Activated CD4-positive, alpha-beta T cell treated with anti-CD3 and anti-CD28 coated beads, Interleukin-2, Interleukin-6, amounts not matched to agents 100 ng/mL and 50 ng/mL, durations not matched to agents 16 hours and 8 hours (primary cell): Measurements from ENCODE around the gene UCMA.
"Not testable (repeated sequence)": the region's sequence is repeated elsewhere in the genome, so short reads cannot be mapped to it uniquely, and the experiment has no call there.

ENCODE experiments used
- DNase-seq: peaks from one replicate; pipeline ENCODE4 v3.0.0-alpha.2; 2020

UCMA gene

GRCh38 chr10:13234172-13234571, at the start of gene UCMA:
Gene UCMA (minus strand): TSS chr10:13234374. CDS start chr10:13234258, 116 bp downstream.
- no peak for DNase-seq

- not testable (repeated sequence) for DNase-seq
These were observed 48.2 kb upstream of the UCMA start for GRCh38 chr10:13282348-13282747.

GRCh38 chr10:13276749-13277365, 42.7 kb upstream of the UCMA start:
- DNase-seq: no peak

GRCh38 chr10:13276146-13276545, 42.0 kb upstream of the UCMA start:
- not testable (repeated sequence) for DNase-seq

GRCh38 chr10:13272164-13272571, 38.0 kb upstream of the UCMA start:
- DNase-seq: no peak

GRCh38 chr10:13271552-13272163, 37.5 kb upstream of the UCMA start:
- peak; percentile 57 for DNase-seq

- no peak for DNase-seq
These were observed 36.8 kb upstream of the UCMA start for GRCh38 chr10:13270877-13271551.

- DNase-seq: no peak
These were observed 34.7 kb upstream of the UCMA start for GRCh38 chr10:13268841-13269240.

- DNase-seq: no peak
These were observed 34.1 kb upstream of the UCMA start for GRCh38 chr10:13268310-13268709.

GRCh38 chr10:13263591-13263990, 29.4 kb upstream of the UCMA start:
- no peak for DNase-seq

- no peak for DNase-seq
These were observed 28.3 kb upstream of the UCMA start for GRCh38 chr10:13262433-13262832.

GRCh38 chr10:13257621-13258140, 23.5 kb upstream of the UCMA start:
- no peak for DNase-seq

GRCh38 chr10:13256627-13257026, 22.5 kb upstream of the UCMA start:
- no peak for DNase-seq

GRCh38 chr10:13253726-13254125, 19.6 kb upstream of the UCMA start:
- DNase-seq: no peak

- no peak for DNase-seq
These were observed 13.6 kb upstream of the UCMA start for GRCh38 chr10:13247784-13248183.

- no peak for DNase-seq
These were observed 13.1 kb upstream of the UCMA start for GRCh38 chr10:13247246-13247645.

GRCh38 chr10:13242260-13242659, 8.1 kb upstream of the UCMA start:
- DNase-seq: not testable (repeated sequence)

GRCh38 chr10:13241613-13242012, 7.4 kb upstream of the UCMA start:
- DNase-seq: no peak

GRCh38 chr10:13239923-13240322, 5.7 kb upstream of the UCMA start:
- DNase-seq: no peak

GRCh38 chr10:13238271-13239077, 4.3 kb upstream of the UCMA start:
- DNase-seq: no peak

- DNase-seq: no peak
These were observed 2.5 kb upstream of the UCMA start for GRCh38 chr10:13236638-13237037.

GRCh38 chr10:13234736-13235135, 562 bp upstream of the UCMA start:
- not testable (repeated sequence) for DNase-seq

- no peak for DNase-seq
These were observed 816 bp downstream of the UCMA start for GRCh38 chr10:13233358-13233757.
